ENCODE data around the gene DTYMK.

Gene DTYMK

DNA sequence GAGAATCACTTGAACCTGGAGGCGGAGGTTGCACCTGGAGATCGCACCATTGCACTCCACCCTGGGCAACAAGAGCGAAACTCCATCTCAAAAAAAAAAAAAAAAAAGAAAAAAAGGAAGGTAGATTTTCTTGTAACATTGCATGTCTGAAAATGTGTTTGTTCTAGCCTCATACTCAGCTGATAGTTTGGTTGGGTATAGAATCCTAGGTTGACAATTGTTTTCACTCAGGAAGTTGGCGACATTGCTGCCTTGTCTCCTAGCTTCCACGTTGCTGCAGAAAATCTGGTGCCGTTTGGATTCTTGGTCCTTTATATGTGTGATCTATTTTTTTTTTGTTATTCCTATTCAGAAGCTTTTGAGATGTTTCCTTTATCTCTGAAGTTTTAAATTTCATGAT is 19.9 kb upstream of the DTYMK start:
- no peak for DNase-seq (ENCODE audit: low spot score)

DNA sequence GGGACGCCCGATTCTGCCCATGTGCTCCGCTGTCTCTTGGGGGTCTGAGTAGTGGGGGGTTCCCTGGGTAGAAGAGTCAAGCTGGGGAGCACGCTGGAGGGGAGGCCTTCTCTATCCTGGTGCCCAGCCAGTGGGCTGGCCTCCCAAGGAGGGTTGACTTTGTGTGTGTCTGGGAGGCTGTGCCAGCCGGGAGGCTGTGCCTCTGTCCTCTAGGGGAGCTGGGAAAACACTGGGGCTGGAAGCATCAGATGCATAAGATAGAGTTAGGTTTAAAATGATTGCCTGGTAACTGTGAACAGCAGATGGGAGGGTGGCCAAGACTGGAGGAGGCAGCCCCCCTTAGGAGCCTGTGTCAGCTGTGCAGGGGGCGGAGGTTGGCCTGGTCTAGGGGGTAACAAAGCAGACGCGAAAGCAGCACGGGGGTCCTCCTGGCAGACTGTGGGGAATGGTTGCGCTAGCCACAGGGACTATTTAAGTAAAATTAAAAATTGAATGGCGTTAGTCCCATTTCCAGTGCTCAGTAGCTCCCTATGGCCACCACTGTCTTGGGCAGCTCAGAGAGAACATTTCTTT is 16.5 kb upstream of the DTYMK start:
- DNase-seq (ENCODE audit: low spot score) = peak; percentile 64

GRCh38 chr2:241702155-241703031 is 15.8 kb upstream of the DTYMK start:
- peak; percentile 97 for DNase-seq (ENCODE audit: low spot score)

DNA sequence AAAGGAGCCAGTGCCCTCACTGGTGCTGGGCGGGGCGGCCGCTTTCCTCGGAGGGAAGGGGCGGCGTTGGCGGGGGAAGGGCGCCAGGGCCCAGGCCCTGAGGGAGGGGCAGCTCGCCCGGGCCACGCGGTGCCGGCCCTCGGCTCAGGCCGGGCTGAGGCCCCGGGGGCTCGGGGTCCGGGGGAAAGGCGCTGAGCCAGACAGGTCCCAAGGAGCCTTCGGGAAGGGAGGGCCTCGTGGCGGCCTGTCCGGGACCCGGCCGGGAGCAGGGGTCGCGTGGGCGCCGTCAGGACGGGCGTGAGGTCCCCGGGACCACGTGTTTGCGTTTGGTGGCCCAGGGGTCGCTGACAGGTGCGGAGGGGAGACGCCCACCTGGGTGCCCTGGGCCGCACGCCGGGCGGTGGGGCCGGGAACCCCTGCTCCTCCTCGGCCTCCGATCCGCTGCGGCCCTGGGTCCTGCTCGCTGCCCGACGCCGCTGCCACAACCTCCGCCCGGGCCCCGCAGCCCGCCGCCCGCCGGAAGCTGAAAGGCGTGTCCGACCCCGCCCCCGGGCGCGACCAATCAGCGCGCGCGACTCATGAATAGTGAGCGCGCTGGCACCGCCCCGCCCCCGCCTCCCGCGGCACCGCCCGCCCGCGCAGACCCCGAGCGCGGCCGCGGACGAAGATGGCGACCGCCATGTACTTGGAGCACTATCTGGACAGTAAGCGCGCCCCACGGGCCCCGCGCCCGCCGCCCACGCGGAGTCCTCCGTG is 15.0 kb upstream of the DTYMK start, which contains the start of gene ING5:
TSS of gene ING5 (plus strand) at position 641 of the 756 bp plus-strand sequence. CDS start at position 668, 27 bp downstream.
- DNase-seq (ENCODE audit: low spot score) = peak; percentile 97

DNA sequence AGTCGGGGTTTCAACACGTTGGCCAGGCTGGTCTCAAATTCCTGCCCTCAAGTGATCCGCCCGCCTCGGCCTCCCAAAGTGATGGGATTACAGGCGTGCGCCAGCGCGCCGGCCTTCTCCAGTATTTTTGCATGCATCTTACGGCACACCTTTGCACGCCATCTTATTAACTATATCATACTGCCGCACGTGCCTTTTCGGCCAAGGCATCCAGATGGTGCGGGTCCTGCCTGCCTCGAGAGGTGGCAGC is 14.5 kb upstream of the DTYMK start:
- DNase-seq (ENCODE audit: low spot score) = no peak

GRCh38 chr2:241695651-241696050 is 9.0 kb upstream of the DTYMK start:
- no peak for DNase-seq (ENCODE audit: low spot score)

DNA sequence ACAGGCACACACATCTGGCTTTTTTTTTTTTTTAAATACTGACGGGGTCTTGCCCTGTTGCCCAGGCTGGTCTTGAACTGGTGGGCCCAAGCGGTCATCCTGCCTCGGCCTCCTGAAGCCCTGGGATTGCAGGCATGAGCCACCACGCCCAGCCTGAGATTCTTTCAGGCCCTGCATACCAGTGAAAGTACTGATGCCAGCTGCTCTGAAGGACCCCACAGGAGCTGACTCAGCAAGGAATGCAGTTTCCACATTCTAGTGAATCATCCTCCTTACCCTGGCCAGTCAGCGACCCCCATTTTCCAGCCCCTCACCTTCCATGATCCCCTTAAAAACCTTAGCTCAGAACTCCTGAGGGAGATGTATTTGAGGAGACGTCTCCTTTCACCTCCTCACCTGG is 5.8 kb upstream of the DTYMK start:
- DNase-seq (ENCODE audit: low spot score) = peak; percentile 51

DNA sequence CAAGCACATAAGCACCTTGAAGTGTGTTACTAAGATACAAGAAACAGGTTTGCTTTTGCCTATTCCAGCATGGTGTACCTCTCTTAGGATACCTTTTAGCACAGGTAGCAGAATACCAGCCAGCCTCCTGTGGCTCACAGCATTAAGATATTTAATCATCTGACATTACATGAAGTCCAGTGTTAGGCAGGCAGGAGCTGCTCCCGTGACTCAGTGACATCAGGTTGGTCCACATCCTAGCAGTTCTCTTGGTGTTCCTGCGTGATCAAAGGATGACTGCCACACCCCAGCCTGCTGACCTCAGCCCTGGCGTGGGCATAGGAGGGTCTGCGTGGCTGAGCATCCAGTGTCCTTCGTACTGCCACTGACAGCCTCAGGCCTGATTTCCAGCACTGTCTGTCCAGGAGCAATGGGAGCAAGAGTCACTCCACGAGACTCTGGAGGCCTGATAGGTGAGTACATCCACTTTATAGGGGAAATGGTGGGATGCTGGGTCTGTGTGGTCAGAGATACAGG is 3.6 kb upstream of the DTYMK start:
- no peak for DNase-seq (ENCODE audit: low spot score)

GRCh38 chr2:241689306-241689705 is 2.7 kb upstream of the DTYMK start:
- no peak for DNase-seq (ENCODE audit: low spot score)

- DNase-seq (ENCODE audit: low spot score) = no peak
Observed at GRCh38 chr2:241686324-241686649, 328 bp downstream of the DTYMK start.

GRCh38 chr2:241680827-241681599 is 5.6 kb downstream of the DTYMK start:
- peak; percentile 95 for DNase-seq (ENCODE audit: low spot score)

DNA sequence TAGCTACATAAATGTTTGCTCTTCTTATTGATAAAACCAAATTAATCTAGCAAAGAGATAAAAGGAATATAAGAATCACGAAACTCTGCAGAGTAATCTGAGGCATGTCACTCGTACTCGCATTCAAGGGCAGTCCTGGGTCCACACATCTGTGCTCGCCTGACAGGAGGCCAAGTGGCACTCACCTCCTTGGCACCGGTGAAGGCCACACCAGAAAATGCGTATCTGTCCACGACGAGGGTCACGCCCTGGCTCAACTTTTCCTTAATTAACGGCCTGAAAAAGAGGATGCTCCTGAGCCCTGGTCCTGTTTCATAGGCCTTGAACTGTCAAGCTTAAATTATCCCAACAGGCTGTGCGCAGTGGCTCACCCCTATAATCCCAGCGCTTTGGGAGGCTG is 6.6 kb downstream of the DTYMK start:
- no peak for DNase-seq (ENCODE audit: low spot score)

GRCh38 chr2:241678784-241679540 is 7.7 kb downstream of the DTYMK start:
- DNase-seq (ENCODE audit: low spot score) = no peak

- DNase-seq (ENCODE audit: low spot score) = no peak
Observed at GRCh38 chr2:241678307-241678706, 8.3 kb downstream of the DTYMK start.

DNA sequence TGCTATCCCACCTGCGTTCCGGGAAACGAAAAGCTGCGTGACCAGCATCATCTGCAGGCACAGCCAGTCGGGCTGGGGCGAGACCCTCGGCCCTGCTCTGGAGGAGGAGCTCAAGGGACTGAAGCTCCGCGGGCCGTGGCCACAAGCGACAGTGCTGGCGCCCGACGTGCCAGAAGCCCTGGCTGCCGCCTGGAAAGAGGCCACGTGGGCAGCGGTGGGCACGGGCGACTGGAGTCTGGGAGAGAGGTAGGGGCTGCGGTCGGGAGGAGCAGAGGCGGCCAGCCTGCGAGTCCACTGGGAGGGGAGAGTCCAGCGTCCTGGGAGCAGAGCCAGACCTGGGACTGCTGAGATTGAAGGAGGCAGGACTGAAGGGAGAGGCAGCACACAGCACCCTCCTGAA is 9.2 kb downstream of the DTYMK start:
- no peak for DNase-seq (ENCODE audit: low spot score)

- DNase-seq (ENCODE audit: low spot score) = no peak
Observed at GRCh38 chr2:241676665-241677064, 9.9 kb downstream of the DTYMK start.

- DNase-seq (ENCODE audit: low spot score) = no peak
Observed at GRCh38 chr2:241675885-241676284, 10.7 kb downstream of the DTYMK start.

- no peak for DNase-seq (ENCODE audit: low spot score)
Observed at GRCh38 chr2:241673797-241674725, 12.6 kb downstream of the DTYMK start.

DNA sequence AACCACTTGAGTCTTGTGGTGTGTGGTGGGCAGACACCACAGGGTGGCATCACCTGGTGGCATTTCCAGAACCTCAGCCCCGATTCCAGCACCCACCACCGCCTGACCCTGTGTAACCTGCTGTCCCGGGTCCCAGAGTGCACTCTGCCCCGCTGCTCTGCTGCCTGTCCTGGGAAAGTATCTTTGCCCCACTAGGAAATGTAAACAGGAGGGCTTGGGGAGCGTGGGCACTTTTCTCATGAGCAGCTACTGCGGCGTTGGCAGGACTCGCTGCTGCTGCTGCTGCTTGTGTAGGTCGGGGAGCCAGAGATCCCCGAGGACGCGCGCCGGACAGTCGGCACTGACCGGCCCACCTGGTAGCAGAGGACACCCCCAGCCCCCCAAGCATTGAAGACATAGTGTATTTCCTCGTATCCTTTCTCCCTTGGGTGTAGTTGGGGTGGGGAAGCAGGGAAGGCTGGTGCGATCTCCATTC is 13.4 kb downstream of the DTYMK start:
- DNase-seq (ENCODE audit: low spot score) = no peak
